ENCODE results near the gene KRIT1. TPM values are rescaled to one million over a fixed set of nuclear protein-coding genes. Genes with fewer than 3 reads are reported as not detected.

Gene KRIT1
- total and polyA plus RNA-seq, 2 of the 13 experiments (the other 11 are each of a cell fraction or from before 2014, with no cell fraction given) = 29.4 to 37.7 TPM

GRCh38 chr7:92260248-92260781 is 14.6 kb upstream of the KRIT1 start:
- in situ Hi-C loops (cut with HindIII; ENCODE audit: extremely low pct_ligation_motif_present, low pct_unique_long_range_greater_than_20kb) = no loop called here
- DNase-seq (ENCODE audit: low spot score) (no peak), ATAC-seq (no peak), FAIRE-seq (no peak)
- no peak overlapping the region for H3K4me2 ChIP-seq (ENCODE audit: low read depth, low read length)
- H3K9me3 ChIP-seq (ENCODE audit: low read length) = peaks cover 9% of the 10 kb centered on the region
- no peaks in the 10 kb centered on the region for H4K20me1 ChIP-seq (ENCODE audit: insufficient read depth, low read length)
- WGBS (ENCODE audit: low lambda C conversion rate) = 91% methylated on average over 7 of the region's 7 CpGs
- H3K4me3 ChIP-seq (replicated peaks in 1 of 3; ENCODE audit: insufficient read depth in 1 of 3, low read depth in 2 of 3, low read length in 3 of 3) = no peak overlapping the region
- no TSS peak for BruUV-seq (replicated peaks)
- no peaks in the 10 kb centered on the region for H3K36me3 ChIP-seq (replicated peaks in 1 of 2; ENCODE audit: control insufficient read depth in 1 of 2, insufficient read depth in 2 of 2, low read length in 2 of 2)
- CTCF ChIA-PET (ENCODE audit: low intra/inter-chr PET ratio, low total read pairs) = no interaction called here
- intact Hi-C loops (cut with micrococcal nuclease; ENCODE audit: unreplicated experiment) = no loop called here
- H2AFZ ChIP-seq (ENCODE audit: low read length) = no peak overlapping the region
- H3K79me2 ChIP-seq (ENCODE audit: insufficient read depth, low read length) = peaks cover 35% of the 10 kb centered on the region
- POLR2A ChIA-PET = no interaction called here
- H3K27ac ChIP-seq (ENCODE audit: extremely low read length, insufficient read depth, low read length) = no peak overlapping the region
- no peak overlapping the region for H3K9ac ChIP-seq (ENCODE audit: insufficient read depth, low read depth, low read length)
- H3K27me3 ChIP-seq (ENCODE audit: control insufficient read depth in 1 of 2, insufficient read depth in 2 of 2, low read length in 2 of 2) = no peaks in the 10 kb centered on the region
- TF ChIP-seq XBP1 (CRISPR knock-in tag; IDR thresholded peaks at IDR 0.05) = no peak
- TF ChIP-seq FOSL2 (CRISPR knock-in tag; IDR thresholded peaks at IDR 0.05) = 0 out of 2 replicates have a peak, but pooled peaks have one; percentile 13
- TF ChIP-seq MEIS1 (CRISPR knock-in tag; IDR thresholded peaks at IDR 0.05; ENCODE audit: borderline replicate concordance) = no peak
- no peak for TF ChIP-seq U2AF1 (optimal IDR thresholded peaks at IDR 0.05; ENCODE audit: low read depth, low read length)
- no peak for TF ChIP-seq HNRNPLL (IDR thresholded peaks at IDR 0.05; ENCODE audit: low read depth, low read length, poor library complexity, severe bottlenecking)
- TF ChIP-seq SMAD1 (CRISPR knock-in tag; IDR thresholded peaks at IDR 0.05; ENCODE audit: borderline replicate concordance, low read depth) = no peak
- no peak for TF ChIP-seq LCORL (IDR thresholded peaks at IDR 0.05)
- no peak for TF ChIP-seq LCORL (CRISPR knock-in tag; IDR thresholded peaks at IDR 0.05)
- no peak for TF ChIP-seq KIAA2018 (CRISPR knock-in tag; IDR thresholded peaks at IDR 0.05; ENCODE audit: borderline replicate concordance)
- no peak for TF ChIP-seq GPBP1L1 (CRISPR knock-in tag; IDR thresholded peaks at IDR 0.05)
- H3K4me1 ChIP-seq (ENCODE audit: insufficient read depth, low read length) = no peaks in the 10 kb centered on the region
